Measurements from ENCODE around the gene E2F7. TPM values are rescaled to one million over a fixed set of nuclear protein-coding genes. Genes with fewer than 3 reads are reported as not detected.

E2F7 gene
- total and polyA plus RNA-seq, 2 donors (not counting 3 experiments of a cell fraction or from before 2014, with no cell fraction given): 4.7 to 19.8 TPM

- dilution Hi-C loops (cut with MboI; ENCODE audit: extremely low pct_ligation_motif_present, low sequenced_read_pairs): no loop called here
- POLR2A ChIA-PET: no interaction called here
- CTCF ChIA-PET: interaction anchor here (0.9 to 1.5 kb wide), 4 partner anchors 13 to 392 kb away, joined by 3 to 5 read pairs (median 3); no protein-coding TSS in a partner anchor
These were observed 52.3 kb downstream of the E2F7 start for GRCh38 chr12:77013091-77013490.

More at GRCh38 chr12:77013091-77013490, 52.3 kb downstream of the E2F7 start:
- H2AFZ ChIP-seq (ENCODE audit: low read depth, low read length): no peak overlapping the region
- DNase-seq (ENCODE audit: low read depth, low spot score): no peak
- H3K79me2 ChIP-seq (ENCODE audit: control insufficient read depth, insufficient read depth, low read length): no peaks in the 10 kb centered on the region
- intact Hi-C loops (cut with micrococcal nuclease): loop anchor here (5.0 kb wide), 1 partner anchor 86 kb away; no protein-coding TSS in a partner anchor
- H3K9me1 ChIP-seq (replicated peaks; ENCODE audit: control insufficient read depth, extremely low read depth, insufficient read depth, low read length): no peaks in the 10 kb centered on the region
- no peak overlapping the region for H3K9ac ChIP-seq (replicated peaks; ENCODE audit: extremely low read depth, insufficient read depth, low read length)
- no peaks in the 10 kb centered on the region for H4K20me1 ChIP-seq (replicated peaks; ENCODE audit: control insufficient read depth, extremely low read depth, insufficient read depth, low read length)
- H3K36me3 ChIP-seq (ENCODE audit: control insufficient read depth in 2 of 2, extremely low read depth in 1 of 2, insufficient read depth in 2 of 2, low read length in 2 of 2): no peaks in the 10 kb centered on the region
- H3K27me3 ChIP-seq (ENCODE audit: control insufficient read depth in 2 of 2, insufficient read depth in 2 of 2, low read length in 2 of 2): peaks cover 0 to 4% of the 10 kb centered on the region in 2 experiments
- H3K4me2 ChIP-seq (ENCODE audit: insufficient read depth, low read length): no peak overlapping the region
- BruUV-seq (replicated peaks): no TSS peak
- H3K27ac ChIP-seq (ENCODE audit: insufficient read depth, low read depth, low read length): no peak overlapping the region
- no peaks in the 10 kb centered on the region for H3K4me1 ChIP-seq (ENCODE audit: control insufficient read depth, extremely low read depth, insufficient read depth, low read length)
- FAIRE-seq: no peak
- no peak for TF ChIP-seq POLR2AphosphoS5 (IDR thresholded peaks at IDR 0.05; ENCODE audit: insufficient read depth, low read depth, low read length)
- TF ChIP-seq GATA2 (IDR thresholded peaks at IDR 0.05; ENCODE audit: insufficient read depth, insufficient read length, low read depth, low read length): no peak
- TF ChIP-seq JUN (IDR thresholded peaks at IDR 0.05; ENCODE audit: borderline replicate concordance, insufficient read depth, insufficient read length, low read depth): no peak
- no peak for TF ChIP-seq MYC (IDR thresholded peaks at IDR 0.05; ENCODE audit: low read depth, low read length)
- no peak for TF ChIP-seq EZH2 (IDR thresholded peaks at IDR 0.05; ENCODE audit: borderline replicate concordance, low read depth, low read length, severe bottlenecking)
- no peak for TF ChIP-seq FOS (IDR thresholded peaks at IDR 0.05; ENCODE audit: borderline replicate concordance, insufficient read depth, low read length)
- TF ChIP-seq MAX (IDR thresholded peaks at IDR 0.05; ENCODE audit: insufficient read depth, insufficient read length): no peak
- TF ChIP-seq POLR2A (IDR thresholded peaks at IDR 0.05; ENCODE audit: low read depth, low read length): no peak
- no peak for TF ChIP-seq CTCF (IDR thresholded peaks at IDR 0.05; ENCODE audit: extremely low read depth in 1 of 2, insufficient read depth in 1 of 2, low read depth in 1 of 2, low read length in 2 of 2)
- H3K9me3 ChIP-seq (replicated peaks; ENCODE audit: control insufficient read depth, insufficient read depth, low read length): no peaks in the 10 kb centered on the region
- no peak overlapping the region for H3K4me3 ChIP-seq (replicated peaks in 1 of 3; ENCODE audit: insufficient read depth in 1 of 3, low read depth in 1 of 3, low read length in 3 of 3)
